Measurements from ENCODE around the gene SLC22A6.

DNA sequence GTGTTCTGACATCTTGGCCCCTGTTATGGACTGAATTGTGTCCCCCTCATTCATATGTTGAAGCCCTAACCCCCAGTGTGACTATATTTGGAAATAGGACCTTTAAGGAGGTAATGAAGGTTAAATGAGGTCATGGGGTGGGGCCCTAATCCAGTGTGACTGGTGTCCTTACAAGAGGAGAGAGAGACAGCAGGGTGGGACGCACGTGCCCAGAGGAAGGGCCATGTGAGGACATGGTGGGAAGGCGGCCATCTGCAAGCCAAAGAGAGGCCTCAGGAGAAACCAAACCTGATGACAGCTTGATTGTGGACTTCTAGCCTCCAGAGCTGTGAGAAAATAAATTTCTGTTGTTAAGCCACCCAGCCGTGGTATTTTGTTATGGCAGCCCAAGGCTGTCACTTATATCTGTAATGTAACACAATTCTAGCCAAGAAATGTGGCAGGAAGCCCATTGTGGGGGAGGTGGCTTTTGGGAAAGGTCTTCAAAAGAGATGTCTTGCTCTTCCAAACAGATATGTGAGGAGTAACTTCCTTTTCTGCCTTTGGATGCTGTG lies 23.7 kb downstream of the SLC22A6 start:
- TF ChIP-seq TAF1 (CRISPR knock-in tag; IDR thresholded peaks at IDR 0.05) (no peak), SRSF4 (IDR thresholded peaks at IDR 0.05; ENCODE audit: low read depth, low read length, poor library complexity, severe bottlenecking) (no peak), JUN (CRISPR knock-in tag; IDR thresholded peaks at IDR 0.05) (no peak), STAG1 (CRISPR knock-in tag; IDR thresholded peaks at IDR 0.05) (no peak), HDAC2 (CRISPR knock-in tag; IDR thresholded peaks at IDR 0.05) (no peak)

All from HepG2 (cell line).